HepG2 (cell line): ENCODE measurements around the gene CNTNAP1. TPM values are rescaled to one million over a fixed set of nuclear protein-coding genes. Genes with fewer than 3 reads are reported as not detected.

Source experiments
- BATF2 ChIP-seq: sonication (generic); formaldehyde crosslinking; IDR thresholded peaks from 2 replicates; pipeline ENCODE4 v1.8.0; 2022; ENCODE audit warnings: mild to moderate bottlenecking, missing genetic modification reagents, moderate library complexity
- JDP2 ChIP-seq: sonication (generic); formaldehyde crosslinking; IDR thresholded peaks from 2 replicates; pipeline ENCODE4 v1.8.1; 2022; ENCODE audit warnings: missing genetic modification reagents, borderline replicate concordance
- KLF13 ChIP-seq: sonication (generic); formaldehyde crosslinking; IDR thresholded peaks from 2 replicates; pipeline ENCODE4 v1.4.0; 2020; ENCODE audit warnings: mild to moderate bottlenecking, missing genetic modification reagents
- MED13 ChIP-seq: sonication (generic); formaldehyde crosslinking; IDR thresholded peaks from 2 replicates; pipeline ENCODE4 v1.5.0; 2020; ENCODE audit warnings: missing genetic modification reagents
- MED8 ChIP-seq: sonication (generic); formaldehyde crosslinking; IDR thresholded peaks from 2 replicates; pipeline ENCODE4 v1.8.1; 2023; ENCODE audit warnings: mild to moderate bottlenecking, missing genetic modification reagents; ENCODE audit not compliant: insufficient replicate concordance
- NFE2L2 ChIP-seq: fragments of 150-350 bp; IDR thresholded peaks from 2 replicates; pipeline ENCODE4 v1.6.1; 2014; ENCODE audit warnings: low read length
- PAX8 ChIP-seq: sonication (generic); formaldehyde crosslinking; IDR thresholded peaks from 2 replicates; pipeline ENCODE4 v1.8.0; 2022; ENCODE audit warnings: mild to moderate bottlenecking, missing genetic modification reagents, borderline replicate concordance
- PITX1 ChIP-seq: sonication (generic); formaldehyde crosslinking; IDR thresholded peaks from 2 replicates; pipeline ENCODE4 v1.5.1; 2020; ENCODE audit warnings: mild to moderate bottlenecking, missing genetic modification reagents
- SMYD3 ChIP-seq: sonication (generic); formaldehyde crosslinking; IDR thresholded peaks from 2 replicates; pipeline ENCODE4 v1.8.1; 2023; ENCODE audit warnings: mild to moderate bottlenecking, missing genetic modification reagents
- SP1 ChIP-seq, 2 experiments: fragments of 450-650 bp in 1 of 2; sonication (generic) in 1 of 2; formaldehyde crosslinking in 1 of 2; IDR thresholded peaks; 2 replicates each; pipeline versions ENCODE4 v1.4.0 to v1.6.1; 2016 to 2020; ENCODE audit warnings: missing genetic modification reagents in 1 of 2
- ZIK1 ChIP-seq: sonication (generic); formaldehyde crosslinking; IDR thresholded peaks from 2 replicates; pipeline ENCODE4 v1.5.0; 2020; ENCODE audit warnings: mild to moderate bottlenecking, low read depth, missing genetic modification reagents, borderline replicate concordance
- ZNF121 ChIP-seq: sonication (generic); formaldehyde crosslinking; IDR thresholded peaks from 2 replicates; pipeline ENCODE4 v1.5.0; 2020; ENCODE audit warnings: mild to moderate bottlenecking, missing genetic modification reagents
- ZNF274 ChIP-seq: sonication (generic); formaldehyde crosslinking; IDR thresholded peaks from 2 replicates; pipeline ENCODE4 v1.5.1; 2020; ENCODE audit warnings: mild to moderate bottlenecking, missing genetic modification reagents
- ZNF292 ChIP-seq: sonication (generic); formaldehyde crosslinking; IDR thresholded peaks from 2 replicates; pipeline ENCODE4 v1.8.1; 2022; ENCODE audit warnings: mild to moderate bottlenecking, low read depth, missing genetic modification reagents, borderline replicate concordance
- ZNF503 ChIP-seq: sonication (generic); formaldehyde crosslinking; IDR thresholded peaks from 2 replicates; pipeline ENCODE4 v1.4.0; 2020; ENCODE audit warnings: missing genetic modification reagents
- ZNF724P ChIP-seq: sonication (generic); formaldehyde crosslinking; IDR thresholded peaks from 2 replicates; pipeline ENCODE4 v1.8.0; 2022; ENCODE audit warnings: missing genetic modification reagents, borderline replicate concordance
- ZSCAN29 ChIP-seq: sonication (generic); formaldehyde crosslinking; conservative IDR thresholded peaks from 2 replicates; pipeline ENCODE4 v1.4.0; 2020; ENCODE audit warnings: mild to moderate bottlenecking, missing genetic modification reagents
- polyA plus RNA-seq, 8 experiments: library from polyadenylated mRNA; depleted of rRNA in 3 of 8; stranded (reverse) in 7 of 8; unstranded in 1 of 8; fragments of >200 nt; fragmentation: Illumina TruSeq in 4 of 8; extraction: Trizol in 4 of 8; gene quantifications; 2 replicates each; pipeline versions ENCODE4 v1.2.1 to v1.2.3, GENCODE V29; 2011 to 2016; ENCODE audit warnings: low read depth in 4 of 8, missing spikeins in 1 of 8, mixed read lengths in 1 of 8; ENCODE audit not compliant: insufficient read depth in 1 of 8
- total RNA-seq, 5 experiments: library from RNA; depleted of rRNA; stranded (reverse); fragments of >200 nt; fragmentation: Illumina TruSeq; extraction: Trizol; gene quantifications; 2 replicates each; pipeline ENCODE4 v1.2.3, GENCODE V29; 2016; ENCODE audit warnings: low read depth in 1 of 5
- TF ChIP-seq, protein P1 (sequence below): sonication (generic); formaldehyde crosslinking; IDR thresholded peaks from 2 replicates; pipeline ENCODE4 v1.5.0; 2020; ENCODE audit warnings: mild to moderate bottlenecking, missing genetic modification reagents, borderline replicate concordance

Gene CNTNAP1
- total and polyA plus RNA-seq, 2 of the 13 experiments (the other 11 are each of a cell fraction or from before 2014, with no cell fraction given) = 4.5 to 7.7 TPM

- TF ChIP-seq, protein P1, sequence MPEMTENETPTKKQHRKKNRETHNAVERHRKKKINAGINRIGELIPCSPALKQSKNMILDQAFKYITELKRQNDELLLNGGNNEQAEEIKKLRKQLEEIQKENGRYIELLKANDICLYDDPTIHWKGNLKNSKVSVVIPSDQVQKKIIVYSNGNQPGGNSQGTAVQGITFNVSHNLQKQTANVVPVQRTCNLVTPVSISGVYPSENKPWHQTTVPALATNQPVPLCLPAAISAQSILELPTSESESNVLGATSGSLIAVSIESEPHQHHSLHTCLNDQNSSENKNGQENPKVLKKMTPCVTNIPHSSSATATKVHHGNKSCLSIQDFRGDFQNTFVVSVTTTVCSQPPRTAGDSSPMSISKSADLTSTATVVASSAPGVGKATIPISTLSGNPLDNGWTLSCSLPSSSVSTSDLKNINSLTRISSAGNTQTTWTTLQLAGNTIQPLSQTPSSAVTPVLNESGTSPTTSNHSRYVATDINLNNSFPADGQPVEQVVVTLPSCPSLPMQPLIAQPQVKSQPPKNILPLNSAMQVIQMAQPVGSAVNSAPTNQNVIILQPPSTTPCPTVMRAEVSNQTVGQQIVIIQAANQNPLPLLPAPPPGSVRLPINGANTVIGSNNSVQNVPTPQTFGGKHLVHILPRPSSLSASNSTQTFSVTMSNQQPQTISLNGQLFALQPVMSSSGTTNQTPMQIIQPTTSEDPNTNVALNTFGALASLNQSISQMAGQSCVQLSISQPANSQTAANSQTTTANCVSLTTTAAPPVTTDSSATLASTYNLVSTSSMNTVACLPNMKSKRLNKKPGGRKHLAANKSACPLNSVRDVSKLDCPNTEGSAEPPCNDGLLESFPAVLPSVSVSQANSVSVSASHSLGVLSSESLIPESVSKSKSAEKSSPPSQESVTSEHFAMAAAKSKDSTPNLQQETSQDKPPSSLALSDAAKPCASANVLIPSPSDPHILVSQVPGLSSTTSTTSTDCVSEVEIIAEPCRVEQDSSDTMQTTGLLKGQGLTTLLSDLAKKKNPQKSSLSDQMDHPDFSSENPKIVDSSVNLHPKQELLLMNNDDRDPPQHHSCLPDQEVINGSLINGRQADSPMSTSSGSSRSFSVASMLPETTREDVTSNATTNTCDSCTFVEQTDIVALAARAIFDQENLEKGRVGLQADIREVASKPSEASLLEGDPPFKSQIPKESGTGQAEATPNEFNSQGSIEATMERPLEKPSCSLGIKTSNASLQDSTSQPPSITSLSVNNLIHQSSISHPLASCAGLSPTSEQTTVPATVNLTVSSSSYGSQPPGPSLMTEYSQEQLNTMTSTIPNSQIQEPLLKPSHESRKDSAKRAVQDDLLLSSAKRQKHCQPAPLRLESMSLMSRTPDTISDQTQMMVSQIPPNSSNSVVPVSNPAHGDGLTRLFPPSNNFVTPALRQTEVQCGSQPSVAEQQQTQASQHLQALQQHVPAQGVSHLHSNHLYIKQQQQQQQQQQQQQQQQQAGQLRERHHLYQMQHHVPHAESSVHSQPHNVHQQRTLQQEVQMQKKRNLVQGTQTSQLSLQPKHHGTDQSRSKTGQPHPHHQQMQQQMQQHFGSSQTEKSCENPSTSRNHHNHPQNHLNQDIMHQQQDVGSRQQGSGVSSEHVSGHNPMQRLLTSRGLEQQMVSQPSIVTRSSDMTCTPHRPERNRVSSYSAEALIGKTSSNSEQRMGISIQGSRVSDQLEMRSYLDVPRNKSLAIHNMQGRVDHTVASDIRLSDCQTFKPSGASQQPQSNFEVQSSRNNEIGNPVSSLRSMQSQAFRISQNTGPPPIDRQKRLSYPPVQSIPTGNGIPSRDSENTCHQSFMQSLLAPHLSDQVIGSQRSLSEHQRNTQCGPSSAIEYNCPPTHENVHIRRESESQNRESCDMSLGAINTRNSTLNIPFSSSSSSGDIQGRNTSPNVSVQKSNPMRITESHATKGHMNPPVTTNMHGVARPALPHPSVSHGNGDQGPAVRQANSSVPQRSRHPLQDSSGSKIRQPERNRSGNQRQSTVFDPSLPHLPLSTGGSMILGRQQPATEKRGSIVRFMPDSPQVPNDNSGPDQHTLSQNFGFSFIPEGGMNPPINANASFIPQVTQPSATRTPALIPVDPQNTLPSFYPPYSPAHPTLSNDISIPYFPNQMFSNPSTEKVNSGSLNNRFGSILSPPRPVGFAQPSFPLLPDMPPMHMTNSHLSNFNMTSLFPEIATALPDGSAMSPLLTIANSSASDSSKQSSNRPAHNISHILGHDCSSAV = no peak
- TF ChIP-seq ZNF292 (CRISPR knock-in tag) (0 out of 2 replicates have a peak, but pooled peaks have one; percentile 76), ZSCAN29 (no peak), BATF2 (CRISPR knock-in tag) (peak; percentile 47; the same call in 1 of the 2 replicates), ZNF724P (no peak), SMYD3 (no peak), ZNF121 (no peak), PAX8 (CRISPR knock-in tag) (no peak), PITX1 (CRISPR knock-in tag) (peak; percentile 81), ZNF503 (CRISPR knock-in tag) (0 out of 2 replicates have a peak, but pooled peaks have one; percentile 14), JDP2 (CRISPR knock-in tag) (no peak), MED8 (peak; percentile 48), MED13 (0 out of 2 replicates have a peak, but pooled peaks have one; percentile 10), ZIK1 (CRISPR knock-in tag) (peak; percentile 81), NFE2L2 (no peak), ZNF274 (peak; percentile 84), KLF13 (CRISPR knock-in tag) (no peak), SP1 (IDR thresholded peaks at IDR 0.05) (no peak), SP1 (CRISPR knock-in tag; IDR thresholded peaks at IDR 0.05) (peak; percentile 81; the same call in 1 of the 2 replicates)
These were observed 23.0 kb upstream of the CNTNAP1 start, which contains the start of gene TUBG2 (continued) for GRCh38 chr17:42659079-42659931.
